CD8-positive, alpha-beta memory T cell (primary cell): Measurements from ENCODE around the gene CAT. TPM values are rescaled to one million over a fixed set of nuclear protein-coding genes. Genes with fewer than 3 reads are reported as not detected.
A peak's percentile ranks its signal among the peaks of the same experiment; 100 is the strongest.

Experiments
- CTCF ChIA-PET: fragments of 350-600 bp; sonication (Branson Sonifier 250); formaldehyde crosslinking; loops from one replicate; lab custom pipeline; 2021; ENCODE audit warnings: antibody characterized with exemption; lab: Charles Lee
- POLR2A ChIA-PET: fragments of 350-600 bp; sonication (Branson Sonifier 250); formaldehyde crosslinking; loops from one replicate; lab custom pipeline; 2021; ENCODE audit warnings: antibody characterized with exemption; lab: Charles Lee
- DNase-seq, 5 donors: peaks; one replicate each; pipeline versions ENCODE4 v3.0.0 to v3.0.0-alpha.2; 2020 to 2022; ENCODE audit warnings: mixed read lengths in 1 of 5
- H3K27ac ChIP-seq: one replicate; pipeline ENCODE4 v1.7.0; 2013; ENCODE audit warnings: low read depth, mild to moderate bottlenecking, low read length, moderate library complexity
- H3K27me3 ChIP-seq: 2 replicates; pipeline ENCODE4 v1.7.0; 2013; ENCODE audit warnings: low read length, mild to moderate bottlenecking; ENCODE audit not compliant: insufficient read depth, poor library complexity, severe bottlenecking
- H3K36me3 ChIP-seq: 2 replicates; pipeline ENCODE4 v1.7.0; 2013; ENCODE audit warnings: mild to moderate bottlenecking, low read length, moderate library complexity; ENCODE audit not compliant: insufficient read depth
- H3K4me1 ChIP-seq: 2 replicates; pipeline ENCODE4 v1.7.0; 2013; ENCODE audit warnings: mild to moderate bottlenecking, low read length, moderate library complexity; ENCODE audit not compliant: insufficient read depth
- H3K4me3 ChIP-seq: 2 replicates; pipeline ENCODE4 v1.7.0; 2013; ENCODE audit warnings: mild to moderate bottlenecking, low read length
- H3K9me3 ChIP-seq: 2 replicates; pipeline ENCODE4 v1.7.0; 2013; ENCODE audit warnings: mild to moderate bottlenecking, low read length
- H3K27ac Mint-ChIP-seq, 8 donors: one replicate each; pipeline ENCODE4 v1.8.0; 2020 to 2021; ENCODE audit warnings: mixed read lengths in 8 of 8, mild to moderate bottlenecking in 6 of 8, inconsistent platforms in 3 of 8, moderate library complexity in 3 of 8
- H3K27me3 Mint-ChIP-seq, 2 donors: one replicate each; pipeline ENCODE4 v1.8.0; 2020 to 2021; ENCODE audit warnings: mixed read lengths in 2 of 2, mild to moderate bottlenecking in 1 of 2, moderate library complexity in 1 of 2
- H3K36me3 Mint-ChIP-seq, 3 donors: one replicate each; pipeline ENCODE4 v1.8.0; 2020 to 2021; ENCODE audit warnings: mixed read lengths in 3 of 3, inconsistent platforms in 1 of 3, mild to moderate bottlenecking in 1 of 3
- H3K4me1 Mint-ChIP-seq, 3 donors: one replicate each; pipeline ENCODE4 v1.8.0; 2020 to 2021; ENCODE audit warnings: mixed read lengths in 3 of 3, inconsistent platforms in 1 of 3, mild to moderate bottlenecking in 1 of 3
- H3K4me3 Mint-ChIP-seq, 7 donors: one replicate each; pipeline ENCODE4 v1.8.0; 2020 to 2021; ENCODE audit warnings: mixed read lengths in 7 of 7, mild to moderate bottlenecking in 6 of 7, moderate library complexity in 4 of 7, inconsistent platforms in 2 of 7
- H3K9me3 Mint-ChIP-seq, 5 donors: one replicate each; pipeline ENCODE4 v1.8.0; 2020 to 2022; ENCODE audit warnings: mixed read lengths in 5 of 5, mild to moderate bottlenecking in 3 of 5, moderate library complexity in 2 of 5, inconsistent platforms in 1 of 5
- polyA plus RNA-seq: library from polyadenylated mRNA; unstranded; fragments of 300-500 nt; fragmentation: Illumina TruSeq; gene quantifications from one replicate; pipeline ENCODE4 v1.2.3, GENCODE V29; 2021
- total RNA-seq, 2 experiments: library from RNA; stranded (reverse); gene quantifications; one replicate each; pipeline ENCODE4 v1.2.3, GENCODE V29; 2021

Gene CAT
- total and polyA plus RNA-seq, 3 experiments from 2014 or later = 21.8 to 80.4 (median 23.4) TPM

DNA sequence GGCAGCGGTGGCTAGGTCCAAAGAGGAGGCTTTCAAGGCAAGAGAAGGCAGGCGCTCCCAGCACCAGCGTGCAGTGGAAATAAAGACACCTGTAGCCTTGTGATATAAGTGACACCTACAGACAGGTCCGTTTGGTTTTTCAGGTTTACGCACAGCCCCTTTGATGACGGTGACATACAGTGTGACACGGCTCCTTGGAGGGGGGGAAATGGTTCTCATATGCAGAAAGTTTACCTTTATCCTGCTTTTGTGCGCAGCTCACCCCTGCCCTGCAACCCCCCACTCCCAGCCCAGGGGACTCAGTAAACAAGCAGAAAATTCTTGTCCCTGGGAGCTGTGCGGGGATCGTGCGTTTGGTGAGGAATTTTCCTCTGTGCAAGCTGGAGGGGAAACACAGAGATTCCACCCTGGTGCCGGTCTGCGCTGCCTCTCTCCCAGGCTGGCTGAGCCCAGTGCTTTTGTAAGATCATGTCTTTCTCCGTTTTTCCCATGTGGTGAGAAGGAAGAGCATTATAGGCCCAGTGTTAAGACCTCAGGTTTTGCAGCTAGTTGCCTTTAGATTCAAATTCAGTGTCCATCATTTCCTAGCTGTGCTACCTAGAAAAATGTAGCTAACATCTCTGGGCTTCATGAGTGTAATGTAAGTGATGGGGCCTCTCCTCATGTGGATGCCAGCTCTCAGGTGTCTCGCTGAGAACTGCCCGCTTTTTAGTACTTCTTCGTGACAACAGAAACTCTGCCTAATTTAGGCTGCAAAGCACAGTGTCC is 75.1 kb downstream of the CAT start, which contains the start of gene ELF5:
ELF5 (minus strand) TSS at position 113 of the 768 bp plus-strand sequence. CDS start 8,045 bp downstream, outside the sequence.
- no peaks in the 10 kb centered on the region for H3K36me3 ChIP-seq
- Mint-ChIP-seq H3K27ac (no peak within 1 kb of the TSS), H3K4me3 (peak within 1 kb of the TSS in 1 of 7 donors; percentile 42), H3K4me1 (no peaks in the 10 kb centered on the region), H3K36me3 (no peaks in the 10 kb centered on the region), H3K27me3 (peaks cover 0 to 5% of the 10 kb centered on the region in 2 donors), H3K9me3 (no peaks in the 10 kb centered on the region)
- POLR2A ChIA-PET = no interaction called here
- H3K4me1 ChIP-seq = no peaks in the 10 kb centered on the region
- H3K27me3 ChIP-seq = no peaks in the 10 kb centered on the region
- no peak for DNase-seq
- H3K27ac ChIP-seq = no peak within 1 kb of the TSS
- no peak within 1 kb of the TSS for H3K4me3 ChIP-seq
- H3K9me3 ChIP-seq = no peaks in the 10 kb centered on the region
- CTCF ChIA-PET = interaction anchor here (0.9 to 1.3 kb wide), 3 partner anchors 9 to 21 kb away, joined by 3 read pairs; no protein-coding TSS in a partner anchor

DNA sequence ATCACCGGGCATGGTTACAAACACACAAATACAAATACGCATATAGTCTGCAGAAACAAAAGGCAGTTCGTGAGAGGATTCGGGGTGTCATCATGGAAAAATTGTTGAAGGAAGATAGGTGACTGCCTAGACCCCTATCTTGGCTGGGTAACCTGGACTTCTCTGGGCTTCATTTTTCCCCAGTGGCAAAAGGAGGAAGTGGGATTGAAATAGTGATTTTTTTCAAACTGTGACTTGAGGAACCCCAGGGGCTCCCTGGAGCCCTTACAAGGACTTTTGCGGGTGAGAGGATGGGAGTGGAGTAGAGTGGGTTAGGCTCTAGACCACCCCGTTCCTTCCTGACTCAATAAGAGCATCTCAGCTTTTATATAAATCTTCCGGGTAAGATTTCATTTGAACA is 75.9 kb downstream of the CAT start:
- H3K9me3 ChIP-seq = no peaks in the 10 kb centered on the region
- no peak overlapping the region for H3K27ac Mint-ChIP-seq
- POLR2A ChIA-PET = no interaction called here
- CTCF ChIA-PET = no interaction called here
- no peak overlapping the region for H3K27ac ChIP-seq
- no peaks in the 10 kb centered on the region for H3K36me3 Mint-ChIP-seq
- DNase-seq = no peak
- no peaks in the 10 kb centered on the region for H3K36me3 ChIP-seq
- H3K4me3 Mint-ChIP-seq = no peak overlapping the region
- H3K4me1 ChIP-seq = no peaks in the 10 kb centered on the region
- no peaks in the 10 kb centered on the region for H3K9me3 Mint-ChIP-seq
- H3K4me3 ChIP-seq = no peak overlapping the region
- H3K27me3 Mint-ChIP-seq = peaks cover 0 to 5% of the 10 kb centered on the region in 2 donors
- no peaks in the 10 kb centered on the region for H3K27me3 ChIP-seq
- no peaks in the 10 kb centered on the region for H3K4me1 Mint-ChIP-seq

DNA sequence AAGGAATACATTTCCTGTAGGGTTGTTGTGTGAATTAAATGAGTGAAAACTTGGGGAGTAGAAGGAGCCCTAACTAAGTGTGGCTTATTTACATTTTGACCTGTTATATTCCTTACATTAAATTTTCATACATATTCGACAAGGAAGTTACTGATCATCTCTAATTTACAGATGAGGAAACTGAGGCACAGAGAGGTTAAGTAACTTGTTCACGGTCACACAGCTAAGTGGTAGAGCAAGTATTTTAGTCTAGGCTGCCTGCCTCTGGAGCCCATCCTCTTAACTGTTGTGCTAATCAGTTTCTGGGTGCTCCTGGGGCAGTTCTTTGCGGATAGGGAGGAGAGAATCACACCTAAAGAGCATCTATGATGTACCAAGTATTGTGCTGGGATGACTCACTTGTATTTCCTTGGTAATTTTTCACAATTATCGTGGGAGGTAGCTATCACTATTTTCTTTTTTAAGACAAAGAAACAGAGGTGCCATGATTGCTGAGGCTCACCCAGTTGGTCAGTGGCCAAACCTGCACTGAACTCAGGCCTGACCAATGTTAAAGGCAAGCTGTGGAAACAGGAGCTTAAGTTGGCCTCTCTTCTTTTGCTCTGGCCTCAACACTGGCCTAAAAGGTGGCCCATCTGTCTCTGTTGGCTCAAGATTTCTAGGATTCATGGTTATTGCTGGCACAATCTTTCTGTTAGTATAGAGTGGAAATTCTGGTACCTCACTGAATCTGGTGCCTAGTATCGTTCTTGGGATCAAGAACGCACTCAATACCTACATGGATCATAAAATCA is 77.7 kb downstream of the CAT start:
- H3K27me3 ChIP-seq = no peaks in the 10 kb centered on the region
- ChIA-PET CTCF (no interaction called here), POLR2A (no interaction called here)
- no peak overlapping the region for H3K27ac ChIP-seq
- DNase-seq = no peak
- Mint-ChIP-seq H3K9me3 (no peaks in the 10 kb centered on the region), H3K4me1 (no peaks in the 10 kb centered on the region), H3K36me3 (no peaks in the 10 kb centered on the region), H3K4me3 (no peak overlapping the region), H3K27me3 (peaks cover 0 to 5% of the 10 kb centered on the region in 2 donors), H3K27ac (no peak overlapping the region)
- no peaks in the 10 kb centered on the region for H3K4me1 ChIP-seq
- no peak overlapping the region for H3K4me3 ChIP-seq
- H3K36me3 ChIP-seq = no peaks in the 10 kb centered on the region
- H3K9me3 ChIP-seq = no peaks in the 10 kb centered on the region

DNA sequence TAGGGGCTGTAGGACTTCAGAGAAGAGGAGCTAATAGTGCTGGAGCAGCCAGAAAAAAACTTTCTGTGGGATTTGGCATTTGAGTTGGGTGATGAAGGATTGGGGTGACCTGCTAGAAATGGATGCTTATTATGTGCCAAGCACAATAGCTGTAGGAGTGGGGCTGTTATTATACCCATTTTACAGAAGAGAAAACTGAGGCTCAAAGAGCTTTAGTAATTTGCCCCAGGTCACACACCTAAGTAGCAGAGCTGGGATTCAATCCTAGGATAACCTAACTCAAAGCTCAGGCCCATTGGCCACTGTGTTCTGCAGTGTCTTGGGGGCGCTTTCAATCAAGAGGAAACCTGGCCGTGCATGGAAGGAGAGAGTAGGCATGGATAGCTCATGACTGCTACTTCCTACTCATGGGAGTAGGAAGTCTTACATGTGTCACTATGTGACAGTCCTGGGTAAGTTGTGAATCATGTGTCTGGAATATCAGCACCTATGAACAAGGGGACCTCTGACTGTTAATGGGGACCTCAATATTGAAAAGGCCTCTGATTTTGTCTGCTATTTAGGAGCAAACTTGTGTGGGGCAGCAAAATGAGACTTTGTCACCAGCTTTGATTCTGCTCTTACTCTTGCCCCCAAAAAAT is 81.0 kb downstream of the CAT start:
- no peaks in the 10 kb centered on the region for H3K4me1 Mint-ChIP-seq
- no peak for DNase-seq
- H3K4me3 Mint-ChIP-seq = no peak overlapping the region
- Histone ChIP-seq H3K9me3 (no peaks in the 10 kb centered on the region), H3K4me1 (no peaks in the 10 kb centered on the region), H3K27ac (no peak overlapping the region), H3K36me3 (no peaks in the 10 kb centered on the region), H3K27me3 (no peaks in the 10 kb centered on the region), H3K4me3 (no peak overlapping the region)
- ChIA-PET POLR2A (no interaction called here), CTCF (no interaction called here)
- H3K27me3 Mint-ChIP-seq = no peaks in the 10 kb centered on the region
- H3K36me3 Mint-ChIP-seq = no peaks in the 10 kb centered on the region
- H3K9me3 Mint-ChIP-seq = no peaks in the 10 kb centered on the region
- H3K27ac Mint-ChIP-seq = no peak overlapping the region

DNA sequence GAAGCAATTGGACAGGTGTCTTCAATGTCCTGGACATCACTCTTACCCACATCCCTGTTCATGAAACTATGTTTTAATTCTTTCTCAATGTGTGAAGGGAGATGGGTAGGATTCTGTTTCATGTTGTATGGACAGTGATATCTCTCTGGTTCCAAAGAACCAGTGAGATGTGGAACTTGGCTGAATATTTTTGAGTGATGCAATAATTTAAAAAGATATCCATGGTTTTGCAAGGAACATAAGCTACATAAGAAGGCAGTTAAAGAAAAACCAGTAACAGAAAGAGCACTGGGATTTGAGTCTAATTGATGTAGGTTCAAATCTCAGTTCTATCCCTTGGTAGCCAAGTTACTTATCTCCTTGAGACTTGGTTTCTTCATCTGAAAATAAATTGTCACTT is 82.5 kb downstream of the CAT start:
- Mint-ChIP-seq H3K9me3 (no peaks in the 10 kb centered on the region), H3K4me3 (no peak overlapping the region), H3K27me3 (peaks cover 3% of the 10 kb centered on the region in 2 donors), H3K27ac (no peak overlapping the region), H3K4me1 (peaks cover 0 to 3% (median 3%) of the 10 kb centered on the region in 3 donors), H3K36me3 (no peaks in the 10 kb centered on the region)
- no peaks in the 10 kb centered on the region for H3K36me3 ChIP-seq
- H3K4me3 ChIP-seq = no peak overlapping the region
- no peaks in the 10 kb centered on the region for H3K4me1 ChIP-seq
- DNase-seq = no peak
- ChIA-PET CTCF (no interaction called here), POLR2A (no interaction called here)
- H3K27me3 ChIP-seq = no peaks in the 10 kb centered on the region
- H3K27ac ChIP-seq = no peak overlapping the region
- H3K9me3 ChIP-seq = no peaks in the 10 kb centered on the region

Other genes with a start within 250 kb of the CAT start
- 1 to 10 TPM; 5.4 to 5.5 TPM for gene ABTB2, start 80.9 kb upstream of the CAT start, total RNA-seq
- 0.05 TPM for gene ABTB2, start 80.9 kb upstream of the CAT start, polyA plus RNA-seq
- not detected for gene ELF5, start 74.9 kb downstream of the CAT start, total RNA-seq
- gene ELF5, start 74.9 kb downstream of the CAT start, polyA plus RNA-seq = not detected
- under 1 TPM; 0.20 to 0.58 TPM for gene EHF, start 182.2 kb downstream of the CAT start, total RNA-seq
- not detected for gene EHF, start 182.2 kb downstream of the CAT start, polyA plus RNA-seq